ENCODE data around the gene PNPLA6. TPM values are rescaled to one million over a fixed set of nuclear protein-coding genes. Genes with fewer than 3 reads are reported as not detected.

The PNPLA6 gene
- total and polyA plus RNA-seq, 2 of the 13 experiments (the other 11 are each of a cell fraction or from before 2014, with no cell fraction given), result 24.9 to 28.2 TPM

DNA sequence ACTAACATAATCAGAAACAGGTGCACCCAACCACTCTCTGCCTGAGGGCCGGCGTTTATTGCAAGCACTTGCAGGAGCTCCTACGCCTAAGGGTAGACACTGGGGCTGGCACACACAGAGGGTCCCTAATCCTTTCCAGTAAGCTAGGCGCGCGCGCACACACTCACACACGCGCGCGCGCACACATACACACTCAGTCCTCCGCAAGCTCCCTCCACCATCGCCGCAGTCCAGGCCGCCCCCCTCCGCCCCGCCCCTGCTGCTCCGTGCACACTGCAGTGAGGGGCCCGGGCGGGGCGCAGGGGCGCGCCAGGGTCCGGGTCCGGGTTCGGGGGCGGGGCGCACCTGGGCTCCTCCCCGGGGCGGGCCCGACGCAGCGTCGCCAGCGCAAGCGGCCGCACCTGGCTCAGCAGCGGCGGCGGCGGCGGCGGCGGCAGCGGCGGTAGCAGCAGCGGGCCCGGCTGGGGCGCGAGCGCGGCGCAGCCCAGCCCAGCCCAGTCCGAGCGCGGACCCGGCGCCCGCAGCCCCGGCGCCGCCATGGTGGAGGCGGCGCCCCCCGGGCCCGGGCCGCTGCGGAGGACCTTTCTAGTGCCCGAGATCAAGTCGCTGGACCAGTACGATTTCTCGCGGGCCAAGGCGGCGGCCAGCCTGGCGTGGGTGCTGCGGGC is 60.1 kb downstream of the PNPLA6 start, which contains the start of gene CAMSAP3 (continued):
- TF ChIP-seq, protein P1, sequence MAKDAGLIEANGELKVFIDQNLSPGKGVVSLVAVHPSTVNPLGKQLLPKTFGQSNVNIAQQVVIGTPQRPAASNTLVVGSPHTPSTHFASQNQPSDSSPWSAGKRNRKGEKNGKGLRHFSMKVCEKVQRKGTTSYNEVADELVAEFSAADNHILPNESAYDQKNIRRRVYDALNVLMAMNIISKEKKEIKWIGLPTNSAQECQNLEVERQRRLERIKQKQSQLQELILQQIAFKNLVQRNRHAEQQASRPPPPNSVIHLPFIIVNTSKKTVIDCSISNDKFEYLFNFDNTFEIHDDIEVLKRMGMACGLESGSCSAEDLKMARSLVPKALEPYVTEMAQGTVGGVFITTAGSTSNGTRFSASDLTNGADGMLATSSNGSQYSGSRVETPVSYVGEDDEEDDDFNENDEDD (CRISPR knock-in tag; IDR thresholded peaks at IDR 0.05; ENCODE audit: borderline replicate concordance), result no peak
- TF ChIP-seq KAT8 (CRISPR knock-in tag; IDR thresholded peaks at IDR 0.05), result 0 out of 2 replicates have a peak, but pooled peaks have one; percentile 37
- TF ChIP-seq, protein P2, sequence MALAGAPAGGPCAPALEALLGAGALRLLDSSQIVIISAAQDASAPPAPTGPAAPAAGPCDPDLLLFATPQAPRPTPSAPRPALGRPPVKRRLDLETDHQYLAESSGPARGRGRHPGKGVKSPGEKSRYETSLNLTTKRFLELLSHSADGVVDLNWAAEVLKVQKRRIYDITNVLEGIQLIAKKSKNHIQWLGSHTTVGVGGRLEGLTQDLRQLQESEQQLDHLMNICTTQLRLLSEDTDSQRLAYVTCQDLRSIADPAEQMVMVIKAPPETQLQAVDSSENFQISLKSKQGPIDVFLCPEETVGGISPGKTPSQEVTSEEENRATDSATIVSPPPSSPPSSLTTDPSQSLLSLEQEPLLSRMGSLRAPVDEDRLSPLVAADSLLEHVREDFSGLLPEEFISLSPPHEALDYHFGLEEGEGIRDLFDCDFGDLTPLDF (CRISPR knock-in tag; IDR thresholded peaks at IDR 0.05), result no peak

DNA sequence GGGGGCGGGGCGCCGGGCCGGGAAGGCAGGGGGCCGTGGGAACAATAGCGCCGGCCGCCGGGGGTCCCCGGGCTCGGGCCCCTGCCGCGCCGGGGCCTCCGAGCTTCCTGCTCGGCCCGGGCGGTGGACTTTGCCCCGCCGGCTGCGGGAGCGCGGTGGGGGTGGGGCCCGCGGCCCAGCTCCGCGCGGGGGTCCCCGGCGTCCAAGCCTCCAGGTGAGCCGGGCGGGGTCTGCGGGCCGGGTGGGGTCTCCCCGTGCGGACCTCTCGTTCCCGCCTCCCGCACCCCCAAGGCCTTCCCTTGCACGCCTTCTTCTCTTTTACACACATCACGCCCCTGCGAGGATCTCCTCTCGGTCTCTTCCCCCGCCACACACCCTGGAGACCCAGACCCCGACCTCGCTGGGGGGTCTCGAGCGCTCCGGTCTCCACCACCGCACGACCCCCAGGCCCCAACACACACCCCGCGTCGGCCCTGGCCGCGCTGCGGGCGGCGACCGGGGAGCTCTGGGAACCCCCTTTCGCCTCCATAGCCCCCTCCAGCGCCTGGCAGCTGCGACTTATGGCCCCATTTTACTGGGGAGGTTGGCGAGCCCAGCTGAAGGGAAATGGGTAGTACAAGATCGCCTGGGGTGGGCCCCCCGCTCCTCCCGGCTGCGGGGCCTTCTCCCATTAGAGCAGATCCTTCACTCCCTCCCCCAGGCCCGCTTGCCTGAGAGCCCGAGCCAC is 60.9 kb downstream of the PNPLA6 start:
- no peaks in the 10 kb centered on the region for H3K9me3 ChIP-seq (ENCODE audit: low read length)
- intact Hi-C loops (cut with micrococcal nuclease; ENCODE audit: unreplicated experiment), result no loop called here
- no TSS peak for BruUV-seq (replicated peaks)
- no peaks in the 10 kb centered on the region for H3K27me3 ChIP-seq (ENCODE audit: control insufficient read depth in 1 of 2, insufficient read depth in 2 of 2, low read length in 2 of 2)
- H2AFZ ChIP-seq (ENCODE audit: low read length), result no peak overlapping the region
- peak overlapping the region; percentile 74 for H3K27ac ChIP-seq (ENCODE audit: extremely low read length, insufficient read depth, low read length)
- peak overlapping the region; percentile 71 to 98 (median 93) for H3K4me3 ChIP-seq (replicated peaks in 1 of 3; ENCODE audit: insufficient read depth in 1 of 3, low read depth in 2 of 3, low read length in 3 of 3)
- DNase-seq (ENCODE audit: low spot score), result no peak
- 3% methylated on average over 17 of the region's 70 CpGs for WGBS (ENCODE audit: low lambda C conversion rate)
- H3K36me3 ChIP-seq (replicated peaks in 1 of 2; ENCODE audit: control insufficient read depth in 1 of 2, insufficient read depth in 2 of 2, low read length in 2 of 2), result peaks cover 2 to 8% of the 10 kb centered on the region in 2 experiments; a peak in 2 of 5 replicates
- peak overlapping the region; percentile 89 for H3K4me2 ChIP-seq (ENCODE audit: low read depth, low read length)
- in situ Hi-C loops (cut with HindIII; ENCODE audit: extremely low pct_ligation_motif_present, low pct_unique_long_range_greater_than_20kb), result no loop called here
- peak; percentile 17; the same call in 2 of the 3 replicates for ATAC-seq
- CTCF ChIA-PET (ENCODE audit: low intra/inter-chr PET ratio, low total read pairs), result no interaction called here
- H3K9ac ChIP-seq (ENCODE audit: insufficient read depth, low read depth, low read length), result peak overlapping the region; percentile 86
- POLR2A ChIA-PET, result interaction anchor here (1.3 to 2.5 kb wide), 5 partner anchors 9 to 60 kb away, joined by 4 to 21 read pairs (median 12); partner anchors contain the start of genes PET100, STXBP2 and XAB2
- peaks cover 31% of the 10 kb centered on the region for H4K20me1 ChIP-seq (ENCODE audit: insufficient read depth, low read length)
- H3K79me2 ChIP-seq (ENCODE audit: insufficient read depth, low read length), result peaks cover 36% of the 10 kb centered on the region
- no peak for FAIRE-seq
- H3K4me1 ChIP-seq (ENCODE audit: insufficient read depth, low read length), result peaks cover 56% of the 10 kb centered on the region
- TF ChIP-seq WIZ (CRISPR knock-in tag; IDR thresholded peaks at IDR 0.05) (0 out of 2 replicates have a peak, but pooled peaks have one; percentile 30), KAT7 (CRISPR knock-in tag; IDR thresholded peaks at IDR 0.05; ENCODE audit: borderline replicate concordance) (no peak), RBFOX2 (IDR thresholded peaks at IDR 0.05; ENCODE audit: low read depth, low read length) (peak; percentile 71), SRY (CRISPR knock-in tag; IDR thresholded peaks at IDR 0.05) (0 out of 2 replicates have a peak, but pooled peaks have one; percentile 16), ZNF446 (CRISPR knock-in tag; IDR thresholded peaks at IDR 0.05) (peak; percentile 62; the same call in 1 of the 2 replicates), ELF3 (CRISPR knock-in tag; IDR thresholded peaks at IDR 0.05) (0 out of 2 replicates have a peak, but pooled peaks have one; percentile 11), NKX3-1 (CRISPR knock-in tag; IDR thresholded peaks at IDR 0.05) (no peak), ZNF790 (CRISPR knock-in tag; IDR thresholded peaks at IDR 0.05; ENCODE audit: borderline replicate concordance) (0 out of 2 replicates have a peak, but pooled peaks have one; percentile 52), KDM5B (CRISPR knock-in tag; IDR thresholded peaks at IDR 0.05; ENCODE audit: borderline replicate concordance) (0 out of 2 replicates have a peak, but pooled peaks have one; percentile 42), SAP130 (CRISPR knock-in tag; IDR thresholded peaks at IDR 0.05; ENCODE audit: low read depth) (peak; percentile 41), SMAD1 (CRISPR knock-in tag; IDR thresholded peaks at IDR 0.05; ENCODE audit: borderline replicate concordance, low read depth) (no peak)
- TF ChIP-seq, protein P3, sequence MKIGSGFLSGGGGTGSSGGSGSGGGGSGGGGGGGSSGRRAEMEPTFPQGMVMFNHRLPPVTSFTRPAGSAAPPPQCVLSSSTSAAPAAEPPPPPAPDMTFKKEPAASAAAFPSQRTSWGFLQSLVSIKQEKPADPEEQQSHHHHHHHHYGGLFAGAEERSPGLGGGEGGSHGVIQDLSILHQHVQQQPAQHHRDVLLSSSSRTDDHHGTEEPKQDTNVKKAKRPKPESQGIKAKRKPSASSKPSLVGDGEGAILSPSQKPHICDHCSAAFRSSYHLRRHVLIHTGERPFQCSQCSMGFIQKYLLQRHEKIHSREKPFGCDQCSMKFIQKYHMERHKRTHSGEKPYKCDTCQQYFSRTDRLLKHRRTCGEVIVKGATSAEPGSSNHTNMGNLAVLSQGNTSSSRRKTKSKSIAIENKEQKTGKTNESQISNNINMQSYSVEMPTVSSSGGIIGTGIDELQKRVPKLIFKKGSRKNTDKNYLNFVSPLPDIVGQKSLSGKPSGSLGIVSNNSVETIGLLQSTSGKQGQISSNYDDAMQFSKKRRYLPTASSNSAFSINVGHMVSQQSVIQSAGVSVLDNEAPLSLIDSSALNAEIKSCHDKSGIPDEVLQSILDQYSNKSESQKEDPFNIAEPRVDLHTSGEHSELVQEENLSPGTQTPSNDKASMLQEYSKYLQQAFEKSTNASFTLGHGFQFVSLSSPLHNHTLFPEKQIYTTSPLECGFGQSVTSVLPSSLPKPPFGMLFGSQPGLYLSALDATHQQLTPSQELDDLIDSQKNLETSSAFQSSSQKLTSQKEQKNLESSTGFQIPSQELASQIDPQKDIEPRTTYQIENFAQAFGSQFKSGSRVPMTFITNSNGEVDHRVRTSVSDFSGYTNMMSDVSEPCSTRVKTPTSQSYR (CRISPR knock-in tag; IDR thresholded peaks at IDR 0.05; ENCODE audit: borderline replicate concordance), result peak; percentile 87
- TF ChIP-seq, protein P4, sequence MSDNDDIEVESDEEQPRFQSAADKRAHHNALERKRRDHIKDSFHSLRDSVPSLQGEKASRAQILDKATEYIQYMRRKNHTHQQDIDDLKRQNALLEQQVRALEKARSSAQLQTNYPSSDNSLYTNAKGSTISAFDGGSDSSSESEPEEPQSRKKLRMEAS (IDR thresholded peaks at IDR 0.05), result 0 out of 2 replicates have a peak, but pooled peaks have one; percentile 8

Measured in HepG2 (cell line).